Testis (tissue), 2 donors: Measurements from ENCODE around the gene MYH10.

ENCODE experiments used
- CTCF ChIP-seq, 3 experiments: fragments of 450-650 bp in 2 of 3; fragments of 200-600 bp in 1 of 3; sonication (generic) in 1 of 3; IDR thresholded peaks; one replicate each; pipeline ENCODE4 v1.5.1; 2016 to 2019; ENCODE audit warnings: antibody characterized with exemption in 3 of 3, mild to moderate bottlenecking in 2 of 3, moderate library complexity in 1 of 3
- POLR2A ChIP-seq: fragments of 450-650 bp; IDR thresholded peaks from one replicate; pipeline ENCODE4 v1.6.1; 2017; ENCODE audit warnings: antibody characterized with exemption, mild to moderate bottlenecking, moderate library complexity

- TF ChIP-seq CTCF (IDR thresholded peaks at IDR 0.05): no peak
- TF ChIP-seq POLR2A: no peak
Measured at GRCh38 chr17:8488901-8489300, 141.6 kb downstream of the MYH10 start.
